Stimulated activated CD8-positive, alpha-beta memory T cell treated with anti-CD3 and anti-CD28 coated beads, Interleukin-2, amount 100 ng/mL, for 48 hours (primary cell): Measurements from ENCODE around the gene PDXDC1.
"Not testable (repeated sequence)": the region's sequence is repeated elsewhere in the genome, so short reads cannot be mapped to it uniquely, and the experiment has no call there.

Experiments used
- DNase-seq, 2 donors: peaks; one replicate each; pipeline ENCODE4 v3.0.0-alpha.2; 2020; ENCODE audit warnings: low read depth in 2 of 2

The PDXDC1 gene, protein sequence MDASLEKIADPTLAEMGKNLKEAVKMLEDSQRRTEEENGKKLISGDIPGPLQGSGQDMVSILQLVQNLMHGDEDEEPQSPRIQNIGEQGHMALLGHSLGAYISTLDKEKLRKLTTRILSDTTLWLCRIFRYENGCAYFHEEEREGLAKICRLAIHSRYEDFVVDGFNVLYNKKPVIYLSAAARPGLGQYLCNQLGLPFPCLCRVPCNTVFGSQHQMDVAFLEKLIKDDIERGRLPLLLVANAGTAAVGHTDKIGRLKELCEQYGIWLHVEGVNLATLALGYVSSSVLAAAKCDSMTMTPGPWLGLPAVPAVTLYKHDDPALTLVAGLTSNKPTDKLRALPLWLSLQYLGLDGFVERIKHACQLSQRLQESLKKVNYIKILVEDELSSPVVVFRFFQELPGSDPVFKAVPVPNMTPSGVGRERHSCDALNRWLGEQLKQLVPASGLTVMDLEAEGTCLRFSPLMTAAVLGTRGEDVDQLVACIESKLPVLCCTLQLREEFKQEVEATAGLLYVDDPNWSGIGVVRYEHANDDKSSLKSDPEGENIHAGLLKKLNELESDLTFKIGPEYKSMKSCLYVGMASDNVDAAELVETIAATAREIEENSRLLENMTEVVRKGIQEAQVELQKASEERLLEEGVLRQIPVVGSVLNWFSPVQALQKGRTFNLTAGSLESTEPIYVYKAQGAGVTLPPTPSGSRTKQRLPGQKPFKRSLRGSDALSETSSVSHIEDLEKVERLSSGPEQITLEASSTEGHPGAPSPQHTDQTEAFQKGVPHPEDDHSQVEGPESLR

DNA sequence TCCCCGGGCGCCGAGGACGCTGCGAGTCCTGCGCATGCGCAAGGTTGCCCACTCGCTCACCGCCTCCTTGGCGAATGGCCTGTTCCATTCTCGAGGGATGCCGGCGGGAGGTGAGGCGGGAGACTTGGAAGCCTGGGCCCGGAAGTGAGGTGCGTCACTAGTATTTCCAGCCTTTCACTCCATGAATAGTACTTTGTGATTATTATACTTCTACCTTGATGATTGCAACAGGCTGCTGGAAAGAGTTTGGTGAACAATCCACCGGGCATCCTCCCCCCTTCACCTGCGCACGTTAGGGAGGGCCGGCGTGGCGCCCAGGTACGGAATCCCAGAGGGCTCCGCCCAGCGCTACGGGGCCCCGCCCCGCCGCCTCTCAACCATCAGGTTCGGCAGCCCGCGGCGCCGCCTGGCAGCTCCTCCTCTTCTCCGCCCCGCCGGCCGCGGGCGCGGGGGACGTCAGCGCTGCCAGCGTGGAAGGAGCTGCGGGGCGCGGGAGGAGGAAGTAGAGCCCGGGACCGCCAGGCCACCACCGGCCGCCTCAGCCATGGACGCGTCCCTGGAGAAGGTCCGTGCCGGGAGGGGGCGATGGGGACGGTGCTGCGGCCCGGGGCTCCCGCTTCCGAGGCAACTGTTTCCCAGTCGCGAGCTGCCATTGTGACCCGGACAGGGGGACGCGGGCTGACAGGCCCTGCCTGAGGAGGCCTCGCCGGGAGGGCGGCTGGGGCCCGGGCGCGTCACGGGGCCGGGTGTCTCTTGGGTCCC lies at the start of gene PDXDC1:
PDXDC1 (plus strand) TSS at position 371 of the 762 bp plus-strand sequence; CDS start at position 545, 174 bp downstream.
- peak; percentile 96 to 99 for DNase-seq

DNA sequence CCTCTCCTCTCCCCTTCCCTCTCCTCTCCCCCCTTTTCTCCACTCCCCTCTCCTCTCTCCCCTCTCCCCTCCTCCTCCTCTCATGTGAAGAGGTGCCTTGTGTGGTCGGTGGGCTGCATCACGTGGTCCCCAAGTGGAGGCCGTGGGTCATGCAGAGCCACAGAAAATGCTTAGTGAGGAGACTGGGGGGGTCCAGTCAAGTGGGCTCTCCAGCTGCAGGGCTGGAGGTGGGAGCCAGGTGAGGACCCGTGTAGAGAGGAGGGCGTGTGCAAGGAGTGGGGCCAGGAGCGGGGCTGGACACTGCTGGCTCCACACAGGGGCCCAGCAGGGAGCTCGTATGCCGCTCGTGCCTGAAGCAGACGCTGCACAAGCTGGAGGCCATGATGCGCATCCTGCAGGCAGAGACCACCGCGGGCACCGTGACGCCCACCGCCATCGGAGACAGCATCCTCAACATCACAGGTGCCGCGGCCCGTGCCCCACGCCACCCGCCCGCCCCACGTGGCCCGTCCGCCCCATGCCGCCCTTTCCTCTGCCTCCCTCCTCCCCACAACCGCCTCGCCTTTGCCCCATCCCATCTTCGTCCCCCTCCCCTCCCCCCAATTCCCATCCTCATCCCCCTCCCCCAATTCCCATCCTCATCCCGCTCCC lies 46.6 kb upstream of the PDXDC1 start:
- not testable (repeated sequence) for DNase-seq

DNA sequence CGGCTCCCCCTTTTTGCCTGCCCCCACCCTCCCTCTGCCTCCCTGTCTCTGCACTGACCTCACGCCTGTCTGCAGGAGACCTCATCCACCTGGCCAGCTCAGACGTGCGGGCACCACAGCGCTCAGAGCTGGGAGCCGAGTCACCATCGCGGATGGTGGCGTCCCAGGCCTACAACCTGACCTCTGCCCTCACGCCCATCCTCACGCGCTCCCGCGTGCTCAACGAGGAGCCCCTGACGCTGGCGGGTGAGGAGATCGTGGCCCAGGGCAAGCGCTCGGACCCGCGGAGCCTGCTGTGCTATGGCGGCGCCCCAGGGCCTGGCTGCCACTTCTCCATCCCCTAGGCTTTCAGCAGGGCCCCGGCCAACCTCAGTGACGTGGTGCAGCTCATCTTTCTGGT lies 45.6 kb upstream of the PDXDC1 start:
- not testable (repeated sequence) for DNase-seq

DNA sequence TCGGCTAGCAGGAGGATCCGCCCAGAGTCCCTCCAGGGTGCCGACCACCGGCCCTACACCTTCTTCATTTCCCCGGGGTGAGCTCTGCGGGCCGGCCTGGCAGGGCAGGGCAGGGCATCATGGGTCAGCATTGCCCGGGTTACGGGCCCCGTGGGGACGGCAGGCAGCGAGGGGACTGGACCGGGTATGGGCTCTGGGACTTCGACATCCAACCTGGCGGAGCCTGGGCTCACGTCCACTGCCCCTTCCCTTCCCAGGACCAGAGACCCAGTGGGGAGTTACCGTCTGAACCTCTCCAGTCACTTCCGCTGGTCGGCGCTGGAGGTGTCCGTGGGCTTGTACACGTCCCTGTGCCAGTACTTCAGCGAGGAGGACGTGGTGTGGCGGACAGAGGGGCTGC lies 44.6 kb upstream of the PDXDC1 start:
- DNase-seq, result not testable (repeated sequence)

DNA sequence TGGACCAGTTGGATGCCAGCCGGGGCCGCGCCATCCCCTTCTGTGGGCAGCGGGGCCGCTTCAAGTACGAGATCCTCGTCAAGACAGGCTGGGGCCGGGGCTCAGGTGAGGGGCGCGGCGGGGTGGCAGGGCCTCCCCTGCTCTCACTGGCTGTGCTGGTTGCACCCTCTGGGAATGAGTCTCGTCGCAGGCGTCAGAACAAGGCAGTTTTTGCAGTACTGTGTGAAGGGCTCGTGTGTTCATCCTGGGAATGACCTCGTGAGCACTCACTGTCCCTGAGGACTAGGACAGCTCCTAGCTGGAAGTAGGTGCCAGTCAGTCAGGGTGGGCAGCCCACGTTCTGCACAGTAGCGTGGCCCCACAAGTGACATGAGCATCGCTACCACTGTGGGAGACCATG lies 43.9 kb upstream of the PDXDC1 start:
- not testable (repeated sequence) for DNase-seq

DNA sequence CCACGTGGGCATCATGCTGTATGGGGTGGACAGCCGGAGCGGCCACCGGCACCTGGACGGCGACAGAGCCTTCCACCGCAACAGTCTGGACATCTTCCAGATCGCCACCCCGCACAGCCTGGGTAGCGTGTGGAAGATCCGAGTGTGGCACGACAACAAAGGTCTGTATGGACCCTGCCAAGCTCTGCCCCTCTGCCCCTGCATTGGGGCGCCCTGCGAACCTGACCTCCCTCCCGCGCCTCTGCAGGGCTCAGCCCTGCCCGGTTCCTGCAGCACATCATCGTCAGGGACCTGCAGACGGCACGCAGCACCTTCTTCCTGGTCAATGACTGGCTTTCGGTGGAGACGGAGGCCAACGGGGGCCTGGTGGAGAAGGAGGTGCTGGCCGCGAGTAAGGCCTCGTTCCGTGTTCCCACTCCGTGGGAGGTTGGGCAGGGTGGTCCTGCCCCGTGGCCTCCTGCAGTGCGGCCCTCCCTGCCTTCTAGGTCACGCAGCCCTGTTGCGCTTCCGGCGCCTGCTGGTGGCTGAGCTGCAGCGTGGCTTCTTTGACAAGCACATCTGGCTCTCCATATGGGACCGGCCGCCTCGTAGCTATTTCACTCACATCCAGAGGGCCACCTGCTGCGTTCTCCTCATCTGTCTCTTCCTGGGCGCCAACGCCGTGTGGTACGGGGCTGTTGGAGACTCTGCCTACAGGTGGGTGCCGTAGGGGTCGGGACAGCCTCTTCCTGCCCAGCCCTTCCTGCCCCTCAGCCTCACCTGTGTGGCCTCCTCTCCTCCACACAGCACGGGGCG lies 42.0 kb upstream of the PDXDC1 start:
- DNase-seq, result not testable (repeated sequence)

DNA sequence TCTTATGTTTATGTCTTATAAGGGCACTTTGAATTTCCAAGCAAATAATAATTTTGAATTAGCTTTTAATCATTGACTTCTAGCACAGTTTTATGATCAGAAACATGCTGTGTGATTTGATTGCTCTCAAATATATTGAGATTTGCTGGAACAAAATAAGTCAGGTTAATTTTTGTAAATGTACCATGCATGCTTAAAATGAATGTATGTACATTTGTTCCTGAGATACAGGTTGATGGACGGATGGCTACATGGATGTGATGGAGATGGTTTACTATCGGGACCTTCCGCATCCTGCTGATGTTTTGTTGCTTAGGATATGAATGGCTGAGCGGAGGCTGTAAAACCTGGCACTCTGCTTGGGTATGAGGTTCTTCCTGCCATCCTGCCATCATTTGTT lies 37.7 kb upstream of the PDXDC1 start, which contains the start of gene NPIPA1:
NPIPA1 (plus strand) TSS at position 301 of the 400 bp plus-strand sequence; CDS start at position 301, 0 bp downstream.
- not testable (repeated sequence) for DNase-seq

DNA sequence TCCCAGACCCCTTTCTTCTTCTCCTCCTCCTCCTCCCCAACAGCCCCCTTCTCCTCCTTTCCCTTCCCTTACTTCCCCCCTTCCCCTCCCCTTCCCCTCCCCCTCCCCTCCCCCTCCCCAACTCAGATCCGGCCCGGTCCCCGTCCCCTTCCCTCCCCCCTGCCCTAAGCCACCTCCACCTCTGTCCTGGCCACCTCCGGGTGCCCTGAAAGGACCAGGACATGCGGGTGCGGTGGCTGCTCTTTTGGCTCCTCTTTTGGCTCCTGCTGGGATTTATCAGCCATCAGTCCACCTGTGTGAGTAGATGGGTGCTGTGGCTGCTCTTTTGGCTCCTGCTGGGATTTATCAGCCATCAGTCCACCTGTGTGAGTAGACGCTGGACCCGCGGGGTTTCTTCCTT lies 36.8 kb upstream of the PDXDC1 start:
- not testable (repeated sequence) for DNase-seq

DNA sequence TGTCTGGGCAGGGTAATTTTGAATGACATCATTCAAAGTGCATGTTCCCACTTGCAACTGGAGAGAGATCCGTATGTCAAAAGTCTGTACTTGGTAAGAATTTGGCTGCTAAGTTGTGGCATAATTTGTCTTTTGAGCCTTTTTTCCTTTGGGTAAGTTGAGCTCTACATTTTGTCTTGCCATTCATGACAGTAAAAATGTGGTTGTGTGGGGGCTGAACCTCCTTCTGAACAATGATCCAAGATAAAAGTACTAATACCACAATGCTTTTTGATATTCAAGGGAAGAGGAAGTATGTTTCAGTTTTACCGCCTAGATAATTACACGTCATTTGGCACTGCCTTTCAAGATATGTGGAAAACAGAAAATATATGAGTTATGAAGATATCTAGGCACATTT lies 32.1 kb upstream of the PDXDC1 start:
- DNase-seq, result not testable (repeated sequence)

DNA sequence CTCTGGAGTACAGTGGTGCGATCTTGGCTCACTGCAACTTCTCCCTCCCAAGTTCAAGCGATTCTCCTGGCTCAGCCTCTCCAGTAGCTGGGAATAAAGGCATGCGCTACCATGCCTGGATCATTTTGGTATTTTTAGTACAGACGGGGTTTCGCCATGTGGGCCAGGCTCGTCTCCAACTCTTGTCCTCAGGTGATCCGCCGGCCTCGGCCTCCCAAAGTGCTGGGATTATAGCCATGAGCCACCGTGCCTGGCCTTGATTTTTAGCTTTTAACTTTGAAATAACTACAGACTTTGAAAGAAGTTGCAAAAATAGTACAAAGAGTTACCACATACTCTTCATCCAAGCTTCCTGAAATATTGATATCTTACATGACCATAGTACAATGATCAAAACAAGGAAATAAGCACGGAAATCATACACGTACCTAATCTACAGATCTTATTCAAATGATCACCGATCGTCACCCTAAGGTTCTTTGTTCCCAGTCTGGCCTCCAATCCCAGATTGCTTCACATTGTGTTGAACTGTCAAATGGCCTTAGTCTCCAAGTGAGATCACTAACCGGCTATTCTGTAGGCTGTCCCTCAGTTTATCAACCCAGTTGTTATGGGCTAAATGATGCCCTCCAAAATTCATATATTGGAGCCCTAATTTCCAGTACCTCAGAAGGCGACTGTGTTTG lies 19.1 kb upstream of the PDXDC1 start:
- no peak for DNase-seq

DNA sequence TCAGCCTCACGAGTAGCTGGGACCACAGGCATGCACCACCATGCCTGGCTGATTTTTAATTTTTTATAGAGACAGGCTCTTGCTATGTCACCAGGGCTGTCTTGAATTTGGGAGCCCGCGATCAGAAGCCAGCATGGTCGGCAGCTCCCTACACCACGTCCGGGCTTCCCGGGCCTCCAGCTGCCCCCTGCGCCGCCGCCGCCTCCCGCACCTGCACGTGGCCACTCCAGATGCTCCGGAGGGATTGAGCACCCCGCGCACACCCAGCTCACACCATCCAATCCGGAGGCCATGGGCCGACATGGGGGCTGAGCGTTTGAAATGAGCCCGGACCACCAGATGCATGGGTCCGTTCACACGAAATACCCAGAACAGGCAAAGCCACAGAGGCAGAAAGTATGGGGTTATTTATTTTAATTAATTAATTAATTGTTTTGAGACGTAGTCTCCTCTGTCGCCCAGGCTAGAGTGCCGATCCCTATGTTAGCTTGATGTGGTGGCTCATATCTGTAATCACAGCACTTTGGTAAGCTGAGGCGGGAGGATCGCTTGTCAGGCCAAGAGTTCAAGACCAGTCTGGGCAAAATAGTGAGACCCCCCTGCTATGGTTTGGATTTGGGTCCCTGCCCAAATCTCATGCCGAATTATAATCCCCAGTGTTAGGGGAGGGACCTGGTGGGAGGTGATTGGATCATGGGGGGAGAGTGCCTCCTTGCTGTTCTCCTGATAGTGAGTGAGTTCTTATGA lies 17.1 kb upstream of the PDXDC1 start:
- DNase-seq, result no peak

DNA sequence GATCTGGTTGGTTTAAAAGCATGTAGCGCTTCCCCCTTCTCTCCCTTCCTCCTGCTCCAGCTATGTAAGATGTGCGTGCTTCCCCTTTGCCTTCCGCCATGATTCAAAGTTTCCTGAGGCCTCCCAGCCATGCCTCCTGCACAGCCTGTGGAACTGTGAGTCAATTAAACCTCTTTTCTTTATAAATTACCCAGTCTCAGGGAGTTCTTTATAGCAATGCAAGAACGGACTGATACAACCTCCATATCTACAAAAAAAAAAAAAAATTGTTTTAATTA lies 16.6 kb upstream of the PDXDC1 start:
- DNase-seq, result no peak

DNA sequence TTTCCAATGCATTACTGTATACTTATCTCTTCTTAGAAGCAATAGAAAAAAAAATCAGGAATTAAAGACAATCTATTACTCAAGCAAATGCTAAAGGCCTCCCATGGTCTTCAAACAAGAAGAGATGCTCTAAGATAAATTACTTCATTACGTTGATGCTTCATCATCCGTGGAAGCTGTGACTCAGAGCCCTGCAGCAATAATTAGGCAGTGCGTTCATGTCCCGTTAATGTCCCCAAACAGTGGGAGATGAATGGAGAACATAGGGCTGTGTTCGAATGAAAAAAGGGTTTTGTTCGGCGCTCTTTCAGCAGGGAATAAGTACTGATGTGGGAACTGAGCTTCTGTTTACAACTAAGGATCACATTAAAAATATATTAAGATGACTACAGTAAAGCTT lies 15.9 kb upstream of the PDXDC1 start:
- DNase-seq, result no peak

DNA sequence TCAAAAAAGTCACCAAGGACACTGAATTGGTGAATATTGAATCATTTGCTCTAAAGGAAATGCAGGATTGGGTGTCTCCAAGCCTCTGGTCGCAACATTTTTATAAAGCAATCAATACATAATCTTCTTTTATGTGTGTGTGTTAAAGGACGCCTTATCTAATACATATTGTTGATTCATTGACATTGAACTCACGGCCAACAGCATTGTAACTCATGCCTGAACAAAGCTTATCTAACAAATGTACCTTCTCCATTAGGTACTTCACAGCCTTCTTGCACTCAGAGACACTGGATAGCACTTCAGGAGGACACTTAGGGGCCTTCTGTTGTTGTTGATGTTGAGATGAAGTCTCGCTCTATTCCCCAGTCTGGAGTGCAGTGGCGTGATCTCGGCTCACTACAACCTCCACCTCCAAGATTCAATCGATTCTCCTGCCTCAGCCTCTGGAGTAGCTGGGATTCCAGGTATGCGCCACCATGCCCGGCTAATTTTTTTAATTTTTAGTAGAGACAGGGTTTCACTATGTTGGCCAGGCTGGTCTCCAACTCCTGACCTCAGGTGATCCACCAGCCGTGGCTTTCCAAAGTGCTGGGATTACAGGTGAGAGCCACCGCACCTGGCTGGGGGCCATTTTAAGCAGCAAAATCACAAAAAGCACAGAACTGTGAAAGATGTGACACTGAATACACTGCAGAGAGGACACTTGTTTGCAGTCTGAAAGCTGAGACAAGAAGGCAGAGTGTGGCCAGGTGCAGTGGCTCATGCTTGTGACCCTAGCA lies 13.2 kb upstream of the PDXDC1 start:
- DNase-seq, result no peak

DNA sequence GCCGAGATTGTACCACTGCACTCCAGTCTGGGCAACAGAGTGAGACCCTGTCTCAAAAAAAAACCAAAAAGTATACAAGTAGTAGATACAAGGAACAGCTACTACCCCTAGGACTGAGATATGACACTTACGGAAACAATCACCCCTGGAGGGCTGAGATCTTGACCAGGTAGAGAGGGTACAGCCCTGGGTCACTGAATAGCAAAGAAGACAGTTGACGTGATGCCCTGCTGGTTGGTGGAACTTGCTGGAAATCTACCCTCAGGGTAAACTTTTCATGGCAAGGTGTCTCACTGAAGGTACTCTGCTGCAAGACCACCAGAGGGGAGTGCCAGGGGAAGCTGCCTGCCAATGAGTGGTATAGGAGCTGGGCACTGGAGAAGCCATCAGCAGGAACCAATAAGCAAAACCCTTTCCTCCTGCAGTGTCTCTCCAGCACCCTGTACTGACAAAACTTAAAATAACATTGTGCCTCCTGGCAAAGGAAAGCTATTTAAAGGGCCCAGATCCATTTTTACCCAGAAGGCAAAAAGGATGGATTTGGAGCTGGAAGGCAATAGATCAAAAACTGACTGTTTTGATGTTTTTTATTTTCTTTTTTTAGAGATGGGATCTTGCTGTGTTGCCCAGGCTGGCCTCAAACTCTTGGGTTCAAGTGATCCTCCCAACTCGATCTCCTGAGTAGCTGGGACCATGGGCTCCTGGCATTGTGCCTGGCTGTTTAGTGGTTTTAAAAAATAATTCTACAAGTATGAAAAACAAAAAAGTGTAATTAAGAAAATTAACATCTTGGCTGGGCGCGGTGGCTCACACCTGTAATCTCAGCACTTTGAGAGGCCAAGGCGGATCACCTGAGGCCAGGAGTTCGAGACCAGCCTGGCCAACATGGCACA lies 11.3 kb upstream of the PDXDC1 start:
- no peak for DNase-seq

DNA sequence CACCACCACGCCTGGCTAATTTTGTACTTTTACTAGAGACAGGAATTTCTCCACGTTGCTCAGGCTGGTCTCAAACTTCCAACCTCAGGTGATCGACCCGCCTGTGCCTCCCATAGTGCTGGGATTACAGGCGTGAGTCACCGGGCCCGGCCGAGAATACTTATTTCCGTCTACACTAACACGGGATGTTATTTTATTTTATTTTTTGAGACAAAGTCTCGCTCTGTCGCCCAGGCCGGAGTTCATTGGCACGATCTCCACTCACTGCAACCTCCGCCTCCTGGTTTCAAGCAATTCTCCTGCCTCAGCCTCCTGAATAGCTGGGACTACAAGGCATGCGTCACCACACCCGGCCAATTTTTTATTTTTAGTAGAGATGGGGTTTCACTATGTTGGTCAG lies 9.5 kb upstream of the PDXDC1 start:
- no peak for DNase-seq

DNA sequence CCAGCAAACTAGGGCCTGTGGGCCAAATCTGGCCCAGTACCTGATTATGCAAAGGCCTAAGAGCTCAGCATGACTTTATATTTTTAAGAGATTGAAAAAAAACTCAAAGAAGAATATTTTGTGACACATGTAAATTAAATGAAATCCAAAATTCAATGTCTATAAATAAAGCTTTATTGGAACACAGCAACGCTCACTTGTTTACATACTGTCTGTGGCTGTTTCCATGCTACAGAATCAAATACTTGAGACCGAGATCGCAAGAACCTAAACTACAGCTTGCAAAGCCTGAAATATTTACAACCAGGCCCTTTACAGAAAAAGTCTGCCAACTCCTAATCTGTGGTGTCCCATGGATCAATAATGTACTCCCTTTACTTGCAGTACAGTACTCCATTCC lies 5.0 kb upstream of the PDXDC1 start:
- DNase-seq, result not testable (repeated sequence)
